ENCODE data around the gene NFKBIA. TPM values are rescaled to one million over a fixed set of nuclear protein-coding genes. Genes with fewer than 3 reads are reported as not detected.

Gene NFKBIA
- total RNA-seq, 3 donors from 2014 or later: 134 to 180 (median 153) TPM

DNA sequence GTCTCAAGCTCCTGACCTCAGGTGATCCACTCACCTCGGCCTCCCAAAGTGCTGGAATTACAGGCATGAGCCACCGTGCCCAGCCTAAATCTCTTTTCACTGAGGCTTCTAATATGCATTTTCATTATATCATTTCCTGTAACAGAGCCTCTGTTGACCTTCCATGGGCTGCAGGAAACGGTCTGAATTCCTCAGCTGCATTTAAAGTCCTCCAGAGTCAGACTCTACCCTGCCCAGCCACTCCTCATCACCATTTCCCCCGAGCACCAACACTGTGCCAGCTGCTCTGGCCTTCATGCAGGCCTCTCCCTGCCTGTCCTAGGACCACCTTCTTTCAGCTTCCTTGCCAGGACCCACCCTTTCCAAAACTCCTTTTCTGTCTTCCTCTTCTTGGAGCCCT lies 9.8 kb upstream of the NFKBIA start:
- no peaks in the 10 kb centered on the region for H3K36me3 ChIP-seq (ENCODE audit: low read depth)
- DNase-seq (no peak), ATAC-seq (peak; percentile 57)
- no peaks in the 10 kb centered on the region for H3K4me1 ChIP-seq (ENCODE audit: low read depth)
- TF ChIP-seq, protein P1, sequence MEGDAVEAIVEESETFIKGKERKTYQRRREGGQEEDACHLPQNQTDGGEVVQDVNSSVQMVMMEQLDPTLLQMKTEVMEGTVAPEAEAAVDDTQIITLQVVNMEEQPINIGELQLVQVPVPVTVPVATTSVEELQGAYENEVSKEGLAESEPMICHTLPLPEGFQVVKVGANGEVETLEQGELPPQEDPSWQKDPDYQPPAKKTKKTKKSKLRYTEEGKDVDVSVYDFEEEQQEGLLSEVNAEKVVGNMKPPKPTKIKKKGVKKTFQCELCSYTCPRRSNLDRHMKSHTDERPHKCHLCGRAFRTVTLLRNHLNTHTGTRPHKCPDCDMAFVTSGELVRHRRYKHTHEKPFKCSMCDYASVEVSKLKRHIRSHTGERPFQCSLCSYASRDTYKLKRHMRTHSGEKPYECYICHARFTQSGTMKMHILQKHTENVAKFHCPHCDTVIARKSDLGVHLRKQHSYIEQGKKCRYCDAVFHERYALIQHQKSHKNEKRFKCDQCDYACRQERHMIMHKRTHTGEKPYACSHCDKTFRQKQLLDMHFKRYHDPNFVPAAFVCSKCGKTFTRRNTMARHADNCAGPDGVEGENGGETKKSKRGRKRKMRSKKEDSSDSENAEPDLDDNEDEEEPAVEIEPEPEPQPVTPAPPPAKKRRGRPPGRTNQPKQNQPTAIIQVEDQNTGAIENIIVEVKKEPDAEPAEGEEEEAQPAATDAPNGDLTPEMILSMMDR (IDR thresholded peaks at IDR 0.05): no peak
- H3K4me3 ChIP-seq: no peak overlapping the region
- intact Hi-C loops (cut with DNase I, micrococcal nuclease): loop anchor here (5.0 to 10.0 kb wide), 2 partner anchors 190 to 272 kb away; no protein-coding TSS in a partner anchor
- H3K9me3 ChIP-seq: no peaks in the 10 kb centered on the region

DNA sequence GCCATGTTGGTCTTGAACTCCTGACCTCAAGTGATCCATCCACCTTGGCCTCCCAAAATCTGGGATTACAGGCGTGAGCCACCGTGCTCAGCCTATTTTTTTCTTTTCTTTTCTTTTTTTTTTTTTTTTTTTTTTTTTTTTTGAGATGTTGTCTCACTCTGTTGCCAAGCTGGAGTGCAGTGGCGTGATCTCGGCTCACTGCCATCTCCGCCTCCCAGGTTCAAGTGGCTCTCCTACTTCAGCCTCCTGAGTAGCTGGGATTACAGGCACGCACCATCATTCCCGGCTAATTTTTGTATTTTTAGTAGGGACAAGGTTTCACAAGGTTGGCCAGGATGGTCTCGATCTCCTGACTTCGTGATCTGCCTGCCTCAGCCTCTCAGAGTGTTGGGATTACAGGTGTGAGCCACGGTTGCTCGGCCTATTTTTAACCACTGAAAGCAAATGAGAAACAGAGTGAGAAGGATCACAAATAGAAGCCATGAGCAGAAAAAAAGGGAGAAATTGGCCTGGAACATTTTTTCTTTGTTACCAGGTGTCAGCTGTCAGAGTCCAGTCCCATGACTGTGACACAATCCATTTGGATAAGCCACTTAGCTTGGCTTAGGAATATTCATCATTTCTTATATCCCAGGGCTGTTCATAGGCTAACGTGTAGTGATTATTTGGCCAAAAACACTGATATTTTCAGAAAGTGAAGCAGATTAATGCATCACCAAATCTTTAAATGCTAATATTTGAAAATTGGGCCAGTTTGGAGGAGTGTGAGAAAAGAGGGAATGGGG lies 7.9 kb upstream of the NFKBIA start:
- TF ChIP-seq, protein P1 (IDR thresholded peaks at IDR 0.05): no peak
- intact Hi-C loops (cut with DNase I, micrococcal nuclease): loop anchor here (5.0 to 10.0 kb wide), 2 partner anchors 188 to 270 kb away; no protein-coding TSS in a partner anchor
- ATAC-seq (no peak), DNase-seq (no peak)
- Histone ChIP-seq H3K4me3 (no peak overlapping the region), H3K9me3 (no peaks in the 10 kb centered on the region), H3K4me1 (ENCODE audit: low read depth) (no peaks in the 10 kb centered on the region), H3K36me3 (ENCODE audit: low read depth) (no peaks in the 10 kb centered on the region)

DNA sequence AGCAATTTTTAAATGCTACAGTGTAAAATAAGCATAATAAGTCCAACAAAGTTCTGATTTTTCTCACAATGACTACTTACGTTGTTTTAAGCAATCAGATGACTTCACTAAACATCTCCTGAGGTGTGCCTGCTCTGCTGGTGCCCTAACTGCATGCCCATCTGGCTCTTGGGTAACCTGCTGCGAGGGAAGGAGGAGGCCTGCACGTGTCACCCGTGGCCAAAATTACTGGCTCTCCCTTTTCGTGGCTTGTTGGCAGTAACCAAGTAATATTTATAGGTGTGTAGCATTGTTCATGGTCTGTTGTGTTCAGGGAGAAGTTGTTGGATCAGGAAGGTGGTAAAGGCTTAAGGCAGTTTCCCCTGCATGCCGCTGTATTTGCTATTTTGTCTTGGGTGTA lies 6.3 kb upstream of the NFKBIA start:
- Histone ChIP-seq H3K36me3 (ENCODE audit: low read depth) (no peaks in the 10 kb centered on the region), H3K4me1 (ENCODE audit: low read depth) (peaks cover 8% of the 10 kb centered on the region), H3K4me3 (no peak overlapping the region), H3K9me3 (no peaks in the 10 kb centered on the region)
- TF ChIP-seq, protein P1 (IDR thresholded peaks at IDR 0.05): no peak
- DNase-seq (no peak), ATAC-seq (no peak)
- intact Hi-C loops (cut with DNase I, micrococcal nuclease): loop anchor here (5.0 to 10.0 kb wide), 2 partner anchors 186 to 269 kb away; no protein-coding TSS in a partner anchor

DNA sequence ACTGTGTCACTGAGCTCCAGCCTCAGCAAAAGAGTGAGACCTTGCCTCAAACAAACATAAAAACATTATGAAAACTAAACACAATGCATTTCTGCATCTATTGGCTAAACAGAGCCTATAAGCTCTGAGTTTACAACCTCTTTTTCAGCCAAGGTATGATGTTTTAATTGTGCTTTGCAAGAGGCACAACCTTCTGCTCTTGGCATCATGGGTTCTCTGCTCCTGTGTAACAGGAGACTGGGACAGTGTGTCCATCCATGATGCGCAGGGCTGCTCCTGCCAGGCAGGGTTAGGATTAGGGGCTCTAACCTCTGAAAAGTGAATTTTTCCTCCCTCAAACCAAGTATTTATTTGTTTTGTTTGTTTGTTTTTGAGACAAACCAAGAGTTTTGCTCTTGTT lies 5.0 kb upstream of the NFKBIA start:
- ATAC-seq (no peak), DNase-seq (no peak)
- Histone ChIP-seq H3K4me3 (no peak overlapping the region), H3K9me3 (no peaks in the 10 kb centered on the region), H3K36me3 (ENCODE audit: low read depth) (no peaks in the 10 kb centered on the region), H3K4me1 (ENCODE audit: low read depth) (peaks cover 14% of the 10 kb centered on the region)
- TF ChIP-seq, protein P1 (IDR thresholded peaks at IDR 0.05): no peak
- intact Hi-C loops (cut with DNase I, micrococcal nuclease): loop anchor here (5.0 to 10.0 kb wide), 3 partner anchors 75 to 187 kb away; no protein-coding TSS in a partner anchor

DNA sequence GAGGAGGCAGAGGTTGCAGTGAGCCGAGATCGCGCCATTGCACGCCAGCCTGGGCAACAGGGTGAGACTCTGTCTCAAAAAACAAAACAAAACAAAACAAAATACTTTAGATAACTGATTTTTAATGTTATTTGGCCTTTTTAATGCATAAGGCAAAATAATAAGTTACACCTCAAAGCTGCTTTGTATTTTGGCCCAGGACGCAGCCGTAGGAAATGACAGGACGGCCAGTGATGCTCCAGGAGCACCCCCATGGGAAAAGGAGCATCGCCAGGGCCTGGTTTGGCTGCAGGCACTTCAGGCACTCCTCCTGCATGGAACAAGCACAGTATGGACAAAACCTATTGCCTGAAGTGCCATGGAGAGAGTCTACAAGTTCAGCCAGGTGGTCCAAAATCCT lies 3.5 kb upstream of the NFKBIA start:
- ATAC-seq (no peak), DNase-seq (no peak)
- Histone ChIP-seq H3K36me3 (ENCODE audit: low read depth) (no peaks in the 10 kb centered on the region), H3K4me1 (ENCODE audit: low read depth) (peaks cover 14% of the 10 kb centered on the region), H3K9me3 (no peaks in the 10 kb centered on the region), H3K4me3 (no peak overlapping the region)
- intact Hi-C loops (cut with DNase I, micrococcal nuclease): loop anchor here (5.0 to 10.0 kb wide), 3 partner anchors 73 to 186 kb away; no protein-coding TSS in a partner anchor
- TF ChIP-seq, protein P1 (IDR thresholded peaks at IDR 0.05): no peak
